Endodermal cell (in vitro differentiated cells): ENCODE measurements around the gene SERPINI2. TPM values are rescaled to one million over a fixed set of nuclear protein-coding genes. Genes with fewer than 3 reads are reported as not detected.

Source experiments
- DNase-seq: peaks from one replicate; pipeline ENCODE4 v3.0.0-alpha.2; 2017
- H3K27ac ChIP-seq: 2 replicates; pipeline ENCODE4 v1.5.1; 2013; ENCODE audit warnings: mild to moderate bottlenecking, low read depth, low read length, moderate library complexity
- H3K27me3 ChIP-seq: 2 replicates; pipeline ENCODE4 v1.6.1; 2013; ENCODE audit warnings: mild to moderate bottlenecking, low read length, moderate library complexity; ENCODE audit not compliant: insufficient read depth, control insufficient read depth, poor library complexity, severe bottlenecking
- H3K36me3 ChIP-seq: 2 replicates; pipeline ENCODE4 v1.7.0; 2013; ENCODE audit warnings: mild to moderate bottlenecking, low read length, moderate library complexity; ENCODE audit not compliant: control insufficient read depth, insufficient read depth
- H3K4me1 ChIP-seq: one replicate; pipeline ENCODE4 v1.7.0; 2013; ENCODE audit warnings: low read length; ENCODE audit not compliant: control insufficient read depth, insufficient read depth
- H3K4me3 ChIP-seq: 2 replicates; pipeline ENCODE4 v1.5.1; 2013; ENCODE audit warnings: mild to moderate bottlenecking, low read length, moderate library complexity
- H3K9ac ChIP-seq: 2 replicates; pipeline ENCODE4 v1.6.1; 2013; ENCODE audit warnings: mild to moderate bottlenecking, low read length, moderate library complexity; ENCODE audit not compliant: poor library complexity, severe bottlenecking; ENCODE audit errors: extremely low read depth
- H3K9me3 ChIP-seq: 2 replicates; pipeline ENCODE4 v1.6.1; 2013; ENCODE audit warnings: mild to moderate bottlenecking, low read length, moderate library complexity; ENCODE audit not compliant: control insufficient read depth
- H3K27ac Mint-ChIP-seq: 2 replicates; pipeline ENCODE4 v1.8.0; 2020; ENCODE audit warnings: mixed read lengths
- H3K27me3 Mint-ChIP-seq: 2 replicates; pipeline ENCODE4 v1.8.0; 2021; ENCODE audit warnings: mild to moderate bottlenecking, mixed read lengths; ENCODE audit not compliant: insufficient read depth
- H3K36me3 Mint-ChIP-seq: 2 replicates; pipeline ENCODE4 v1.8.0; 2020; ENCODE audit warnings: low read depth, mixed read lengths
- H3K4me1 Mint-ChIP-seq: 2 replicates; pipeline ENCODE4 v1.8.0; 2020; ENCODE audit warnings: mixed read lengths
- H3K4me3 Mint-ChIP-seq: 2 replicates; pipeline ENCODE4 v1.8.0; 2020; ENCODE audit warnings: mild to moderate bottlenecking, moderate library complexity, mixed read lengths
- H3K9me3 Mint-ChIP-seq: 2 replicates; pipeline ENCODE4 v1.8.0; 2020; ENCODE audit warnings: mild to moderate bottlenecking, mixed read lengths
- CTCF ChIP-seq: fragments of 200-600 bp; sonication (generic); conservative IDR thresholded peaks from 2 replicates; pipeline ENCODE4 v1.5.0; 2021; ENCODE audit warnings: antibody characterized with exemption, mild to moderate bottlenecking
- WGBS, 2 experiments: methylation state at CpG; one replicate each; pipeline versions ENCODE4 v1.1.5 to v1.1.7; 2013; ENCODE audit warnings: missing lambda C conversion rate in 2 of 2, mixed read lengths in 1 of 2; ENCODE audit not compliant: insufficient coverage in 1 of 2, insufficient read length in 1 of 2; 5-methylcytosine and 5-hydroxymethylcytosine counted together
- total RNA-seq, 2 donors: library from RNA; stranded (reverse); fragmentation: NEBNext Ultra II Directional in 1 of 2; extraction: Animal tissue kit (Norgen Biotek cat#: 25700) in 1 of 2; gene quantifications; 2 replicates in 1 of 2; 3 replicates in 1 of 2; pipeline ENCODE4 v1.2.1, GENCODE V29; 2021

The SERPINI2 gene
- total RNA-seq, 2 donors from 2014 or later, result not detected

GRCh38 chr3:167450675-167451074 lies 23.2 kb downstream of the SERPINI2 start:
- Histone ChIP-seq H3K4me3 (no peak overlapping the region), H3K4me1 (peaks cover 8% of the 10 kb centered on the region), H3K27ac (no peak overlapping the region), H3K27me3 (no peaks in the 10 kb centered on the region), H3K36me3 (no peaks in the 10 kb centered on the region), H3K9ac (no peak overlapping the region), H3K9me3 (no peaks in the 10 kb centered on the region)
- no peak for TF ChIP-seq CTCF
- 85 to 100% methylated on average over 1 of the region's 2 CpGs for WGBS, 2 experiments
- no peaks in the 10 kb centered on the region for H3K27me3 Mint-ChIP-seq
- DNase-seq, result no peak
- H3K4me1 Mint-ChIP-seq, result peaks cover 23% of the 10 kb centered on the region
- H3K27ac Mint-ChIP-seq, result no peak overlapping the region
- H3K36me3 Mint-ChIP-seq, result no peaks in the 10 kb centered on the region
- H3K4me3 Mint-ChIP-seq, result no peak overlapping the region
- no peaks in the 10 kb centered on the region for H3K9me3 Mint-ChIP-seq

- Mint-ChIP-seq H3K27ac (no peak overlapping the region), H3K9me3 (no peaks in the 10 kb centered on the region), H3K36me3 (no peaks in the 10 kb centered on the region)
These were observed 23.6 kb downstream of the SERPINI2 start for GRCh38 chr3:167450195-167450594.

GRCh38 chr3:167445491-167445890 lies 28.4 kb downstream of the SERPINI2 start:
- no peak for TF ChIP-seq CTCF
- Mint-ChIP-seq H3K4me3 (no peak overlapping the region), H3K27me3 (no peaks in the 10 kb centered on the region), H3K4me1 (peaks cover 2% of the 10 kb centered on the region), H3K9me3 (peaks cover 5% of the 10 kb centered on the region), H3K27ac (no peak overlapping the region), H3K36me3 (peaks cover 2% of the 10 kb centered on the region)
- no peak overlapping the region for H3K4me3 ChIP-seq
- no peak overlapping the region for H3K27ac ChIP-seq
- H3K36me3 ChIP-seq, result no peaks in the 10 kb centered on the region
- peaks cover 2% of the 10 kb centered on the region for H3K4me1 ChIP-seq
- DNase-seq, result no peak
- H3K9me3 ChIP-seq, result peaks cover 5% of the 10 kb centered on the region
- no peak overlapping the region for H3K9ac ChIP-seq
- no peaks in the 10 kb centered on the region for H3K27me3 ChIP-seq

More at GRCh38 chr3:167450195-167450594, 23.6 kb downstream of the SERPINI2 start:
- H3K4me1 Mint-ChIP-seq, result peaks cover 21% of the 10 kb centered on the region
- Histone ChIP-seq H3K27me3 (no peaks in the 10 kb centered on the region), H3K4me3 (no peak overlapping the region), H3K9ac (no peak overlapping the region), H3K36me3 (no peaks in the 10 kb centered on the region), H3K27ac (no peak overlapping the region), H3K4me1 (peaks cover 8% of the 10 kb centered on the region), H3K9me3 (no peaks in the 10 kb centered on the region)
- DNase-seq, result no peak
- no peak for TF ChIP-seq CTCF
- H3K27me3 Mint-ChIP-seq, result no peaks in the 10 kb centered on the region
- 92% methylated on average over 5 of the region's 5 CpGs; no CpG with 5 or more reads in 1 of the 2 experiments for WGBS, 2 experiments
- H3K4me3 Mint-ChIP-seq, result no peak overlapping the region
